Parathyroid adenoma (tissue), 2 donors: Measurements from ENCODE around the gene ARHGAP42.

Experiments
- H2AFZ ChIP-seq: fragments of 300-600 bp; sonication (generic); one replicate; pipeline ENCODE4 v1.7.0; 2017; ENCODE audit warnings: antibody characterized with exemption, mild to moderate bottlenecking
- H3K27ac ChIP-seq: fragments of 300-600 bp; sonication (generic); one replicate; pipeline ENCODE4 v1.7.0; 2017
- H3K27me3 ChIP-seq: fragments of 300-600 bp; sonication (generic); one replicate; pipeline ENCODE4 v1.7.0; 2017; ENCODE audit warnings: low read length; ENCODE audit not compliant: control insufficient read depth, insufficient read depth
- H3K36me3 ChIP-seq: fragments of 300-600 bp; sonication (generic); one replicate; pipeline ENCODE4 v1.7.0; 2017; ENCODE audit warnings: low read length; ENCODE audit not compliant: control insufficient read depth, insufficient read depth
- H3K4me1 ChIP-seq: fragments of 300-600 bp; sonication (generic); one replicate; pipeline ENCODE4 v1.7.0; 2017; ENCODE audit warnings: control low read depth
- H3K4me2 ChIP-seq: fragments of 300-600 bp; sonication (generic); one replicate; pipeline ENCODE4 v1.7.0; 2017; ENCODE audit warnings: low read length
- H3K4me3 ChIP-seq: fragments of 300-600 bp; sonication (generic); one replicate; pipeline ENCODE4 v1.7.0; 2017; ENCODE audit warnings: low read depth, low read length
- H3K79me2 ChIP-seq: fragments of 300-600 bp; sonication (generic); one replicate; pipeline ENCODE4 v1.7.0; 2017; ENCODE audit warnings: control low read depth
- H3K9ac ChIP-seq: fragments of 300-600 bp; sonication (generic); one replicate; pipeline ENCODE4 v1.7.0; 2017; ENCODE audit warnings: mild to moderate bottlenecking
- H3K9me3 ChIP-seq: fragments of 300-600 bp; sonication (generic); one replicate; pipeline ENCODE4 v1.7.0; 2017; ENCODE audit warnings: low read length; ENCODE audit not compliant: control insufficient read depth
- CTCF ChIP-seq: fragments of 300-600 bp; sonication (generic); IDR thresholded peaks from one replicate; pipeline ENCODE4 v1.7.0; 2017; ENCODE audit warnings: antibody characterized with exemption, mild to moderate bottlenecking
- donor health status: primary hyperparathyroidism.

Gene ARHGAP42

DNA sequence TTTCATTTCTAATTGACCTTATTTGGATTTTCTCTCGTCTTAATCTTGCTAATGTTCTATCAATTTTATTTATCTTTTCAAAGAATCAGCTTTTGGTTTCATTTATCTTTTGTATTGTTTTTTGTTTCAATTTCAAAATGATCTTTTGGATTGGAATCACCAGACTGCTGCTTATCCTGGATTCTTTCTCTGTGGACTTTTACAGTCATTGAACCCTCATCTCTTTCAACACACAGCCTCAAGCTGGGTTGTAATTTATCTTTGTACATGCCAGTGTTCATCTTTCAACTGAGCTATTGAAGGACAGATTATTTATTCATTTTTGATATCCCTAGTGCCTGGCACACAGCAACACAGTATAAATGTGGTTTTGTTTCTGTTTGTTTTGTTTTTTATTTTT lies 195.9 kb downstream of the ARHGAP42 start:
- no peaks in the 10 kb centered on the region for H3K36me3 ChIP-seq
- TF ChIP-seq CTCF: no peak
- no peak overlapping the region for H3K9ac ChIP-seq
- H3K27ac ChIP-seq: no peak overlapping the region
- H3K79me2 ChIP-seq: no peaks in the 10 kb centered on the region
- H3K9me3 ChIP-seq: no peaks in the 10 kb centered on the region
- H3K4me2 ChIP-seq: no peak overlapping the region
- H3K4me3 ChIP-seq: no peak overlapping the region
- no peaks in the 10 kb centered on the region for H3K27me3 ChIP-seq
- H2AFZ ChIP-seq: no peak overlapping the region
- H3K4me1 ChIP-seq: no peaks in the 10 kb centered on the region

- Histone ChIP-seq H3K27me3 (no peaks in the 10 kb centered on the region), H3K27ac (no peak overlapping the region), H3K36me3 (no peaks in the 10 kb centered on the region), H2AFZ (no peak overlapping the region), H3K4me2 (no peak overlapping the region), H3K9me3 (no peaks in the 10 kb centered on the region), H3K4me3 (no peak overlapping the region), H3K4me1 (no peaks in the 10 kb centered on the region), H3K9ac (no peak overlapping the region), H3K79me2 (no peaks in the 10 kb centered on the region)
- TF ChIP-seq CTCF: no peak
Measured at GRCh38 chr11:100883830-100884229, 196.7 kb downstream of the ARHGAP42 start.

GRCh38 chr11:100887659-100888058 lies 200.6 kb downstream of the ARHGAP42 start:
- Histone ChIP-seq H3K4me2 (no peak overlapping the region), H3K9me3 (no peaks in the 10 kb centered on the region), H3K27me3 (no peaks in the 10 kb centered on the region), H3K27ac (no peak overlapping the region), H3K4me1 (no peaks in the 10 kb centered on the region), H3K79me2 (no peaks in the 10 kb centered on the region), H2AFZ (no peak overlapping the region), H3K36me3 (no peaks in the 10 kb centered on the region), H3K9ac (no peak overlapping the region), H3K4me3 (no peak overlapping the region)
- TF ChIP-seq CTCF: no peak

DNA sequence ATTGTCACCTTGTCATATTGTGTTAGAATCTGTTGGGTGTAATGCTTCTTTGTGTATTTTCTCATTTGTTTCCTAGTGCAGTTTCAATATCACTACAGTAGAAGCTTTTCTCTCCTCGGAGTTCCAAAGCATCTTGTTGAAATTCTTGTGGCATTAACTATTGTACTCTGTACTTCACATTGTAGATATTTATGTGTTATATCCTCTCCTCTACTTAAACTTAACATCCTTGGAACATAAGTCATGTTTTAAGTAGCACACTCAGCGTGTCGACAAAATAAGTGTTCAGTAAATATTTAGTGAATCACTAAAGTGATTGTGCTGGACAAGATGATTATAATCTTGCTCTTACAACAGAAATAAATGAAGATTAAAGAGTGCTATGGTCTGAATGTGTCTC lies 201.7 kb downstream of the ARHGAP42 start:
- no peaks in the 10 kb centered on the region for H3K4me1 ChIP-seq
- no peaks in the 10 kb centered on the region for H3K27me3 ChIP-seq
- H3K9ac ChIP-seq: no peak overlapping the region
- no peaks in the 10 kb centered on the region for H3K36me3 ChIP-seq
- no peak for TF ChIP-seq CTCF
- H2AFZ ChIP-seq: no peak overlapping the region
- no peak overlapping the region for H3K4me2 ChIP-seq
- no peaks in the 10 kb centered on the region for H3K79me2 ChIP-seq
- H3K27ac ChIP-seq: no peak overlapping the region
- no peaks in the 10 kb centered on the region for H3K9me3 ChIP-seq
- no peak overlapping the region for H3K4me3 ChIP-seq

DNA sequence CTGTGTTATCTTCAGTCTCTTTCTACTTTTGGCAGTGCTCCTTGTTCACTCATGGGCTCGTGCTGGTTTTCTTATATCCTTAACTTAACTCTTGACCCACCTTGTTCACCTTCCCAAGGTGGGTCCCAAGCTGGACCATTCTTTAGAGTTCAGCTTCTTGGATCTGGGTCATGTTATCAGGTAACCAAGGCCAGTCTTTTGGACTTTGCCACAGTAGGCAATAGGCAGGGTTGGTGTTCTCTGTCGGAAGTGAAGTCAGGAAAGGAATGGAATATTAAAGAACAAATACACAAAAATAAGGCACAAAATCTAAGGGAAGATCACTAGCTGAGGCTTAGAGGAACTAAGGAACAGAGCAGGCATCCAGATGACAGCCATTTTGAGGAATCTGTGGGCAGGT lies 202.7 kb downstream of the ARHGAP42 start:
- H3K27ac ChIP-seq: no peak overlapping the region
- H3K9ac ChIP-seq: no peak overlapping the region
- no peaks in the 10 kb centered on the region for H3K4me1 ChIP-seq
- TF ChIP-seq CTCF: no peak
- no peak overlapping the region for H2AFZ ChIP-seq
- no peaks in the 10 kb centered on the region for H3K9me3 ChIP-seq
- no peak overlapping the region for H3K4me3 ChIP-seq
- H3K27me3 ChIP-seq: no peaks in the 10 kb centered on the region
- H3K36me3 ChIP-seq: no peaks in the 10 kb centered on the region
- no peak overlapping the region for H3K4me2 ChIP-seq
- no peaks in the 10 kb centered on the region for H3K79me2 ChIP-seq
